Neural cell (in vitro differentiated cells): ENCODE measurements around the gene FSIP1. TPM values are rescaled to one million over a fixed set of nuclear protein-coding genes. Genes with fewer than 3 reads are reported as not detected.
A peak's percentile ranks its signal among the peaks of the same experiment; 100 is the strongest.

ENCODE experiments used
- H2AFZ ChIP-seq: fragments of 200-600, 300-800 bp; sonication (generic), shearing (Covaris generic); 2 replicates; pipeline ENCODE4 v1.6.0; 2014; ENCODE audit warnings: low read depth, mild to moderate bottlenecking, antibody characterized with exemption, low read length, moderate library complexity
- H3F3A ChIP-seq: fragments of 200-600 bp; shearing (Covaris generic); 2 replicates; pipeline ENCODE4 v1.6.1; 2016; ENCODE audit warnings: mild to moderate bottlenecking, moderate library complexity, mixed read lengths, antibody characterized with exemption, low read length; ENCODE audit not compliant: insufficient read depth, poor library complexity, severe bottlenecking
- H3K27ac ChIP-seq: fragments of 200-600, 300-800 bp; sonication (generic), shearing (Covaris generic); 2 replicates; pipeline ENCODE4 v1.5.1; 2014; ENCODE audit warnings: mild to moderate bottlenecking, low read length, moderate library complexity
- H3K27me3 ChIP-seq: fragments of 300-800, 200-600 bp; sonication (generic), shearing (Covaris generic); 2 replicates; pipeline ENCODE4 v1.6.0; 2014; ENCODE audit warnings: mild to moderate bottlenecking, low read depth, low read length, moderate library complexity; ENCODE audit not compliant: insufficient read depth
- H3K36me3 ChIP-seq: fragments of 300-800, 200-600 bp; sonication (generic), shearing (Covaris generic); 2 replicates; pipeline ENCODE4 v1.5.1; 2014; ENCODE audit warnings: mild to moderate bottlenecking, antibody characterized with exemption, low read length, moderate library complexity; ENCODE audit not compliant: insufficient read depth
- H3K4me2 ChIP-seq: fragments of 300-800, 200-600 bp; sonication (generic), shearing (Covaris generic); 2 replicates; pipeline ENCODE4 v1.6.0; 2014; ENCODE audit warnings: mild to moderate bottlenecking, low read length
- H3K4me3 ChIP-seq: fragments of 300-800, 200-600 bp; sonication (generic), shearing (Covaris generic); 2 replicates; pipeline ENCODE4 v1.5.1; 2014; ENCODE audit warnings: mild to moderate bottlenecking, low read length, moderate library complexity
- H3K79me2 ChIP-seq: fragments of 200-600 bp; shearing (Covaris generic); replicated peaks from 2 replicates; pipeline ENCODE4 v1.6.0; 2014; ENCODE audit warnings: mild to moderate bottlenecking, low read length, moderate library complexity; ENCODE audit not compliant: insufficient read depth
- H3K9ac ChIP-seq: fragments of 300-800, 200-600 bp; sonication (generic), shearing (Covaris generic); 2 replicates; pipeline ENCODE4 v1.6.1; 2016; ENCODE audit warnings: mild to moderate bottlenecking, low read length, mixed read lengths
- H3K9me2 ChIP-seq: fragments of 200-600 bp; shearing (Covaris generic); 2 replicates; pipeline ENCODE4 v1.6.1; 2016; ENCODE audit warnings: mild to moderate bottlenecking, low read length, mixed read lengths; ENCODE audit not compliant: insufficient read depth
- H3K9me3 ChIP-seq: fragments of 200-600, 300-800 bp; sonication (generic), shearing (Covaris generic); 2 replicates; pipeline ENCODE4 v1.6.1; 2016; ENCODE audit warnings: mild to moderate bottlenecking, mixed run types, low read length, moderate library complexity, mixed read lengths
- H4K20me1 ChIP-seq: fragments of 200-600 bp; shearing (Covaris generic); 2 replicates; pipeline ENCODE4 v1.6.1; 2016; ENCODE audit warnings: mild to moderate bottlenecking, mixed run types; ENCODE audit not compliant: insufficient read depth
- EP300 ChIP-seq: fragments of 450-650 bp; conservative IDR thresholded peaks from 2 replicates; pipeline ENCODE4 v1.6.1; 2014; ENCODE audit warnings: antibody characterized with exemption, mild to moderate bottlenecking, moderate library complexity; ENCODE audit not compliant: poor library complexity, severe bottlenecking
- EZH2 ChIP-seq: fragments of 200-600, 300-800 bp; shearing (Covaris generic), sonication (generic); IDR thresholded peaks from 2 replicates; pipeline ENCODE4 v1.6.1; 2014; ENCODE audit warnings: antibody characterized with exemption, low read length, borderline replicate concordance, mild to moderate bottlenecking; ENCODE audit not compliant: insufficient read depth, poor library complexity, severe bottlenecking
- MXI1 ChIP-seq: fragments of 450-650 bp; conservative IDR thresholded peaks from 2 replicates; pipeline ENCODE4 v1.6.1; 2014; ENCODE audit warnings: antibody characterized with exemption, mild to moderate bottlenecking; ENCODE audit not compliant: poor library complexity, severe bottlenecking
- POLR2AphosphoS5 ChIP-seq: IDR thresholded peaks from 2 replicates; pipeline ENCODE4 v1.6.1; 2012
- RAD21 ChIP-seq: fragments of 450-650 bp; conservative IDR thresholded peaks from 2 replicates; pipeline ENCODE4 v1.6.1; 2014; ENCODE audit warnings: antibody characterized with exemption, mild to moderate bottlenecking, moderate library complexity
- REST ChIP-seq: IDR thresholded peaks from 2 replicates; pipeline ENCODE4 v1.6.1; 2012; ENCODE audit warnings: borderline replicate concordance
- SMC3 ChIP-seq: fragments of 450-650 bp; conservative IDR thresholded peaks from 2 replicates; pipeline ENCODE4 v1.6.1; 2014; ENCODE audit warnings: antibody characterized with exemption, mild to moderate bottlenecking, moderate library complexity; ENCODE audit not compliant: poor library complexity
- TAF1 ChIP-seq: IDR thresholded peaks from 2 replicates; pipeline ENCODE4 v1.6.1; 2012; ENCODE audit warnings: low read depth
- polyA plus RNA-seq: library from polyadenylated mRNA; depleted of rRNA; stranded (reverse); fragments of >200 nt; gene quantifications from 2 replicates; pipeline ENCODE4 v1.2.3, GENCODE V29; 2014
- TF ChIP-seq, protein P1 (sequence below): fragments of 450-650 bp; IDR thresholded peaks from 2 replicates; pipeline ENCODE4 v1.5.1; 2014; ENCODE audit warnings: antibody characterized with exemption, mild to moderate bottlenecking, moderate library complexity; ENCODE audit not compliant: poor library complexity, severe bottlenecking

FSIP1 gene
- polyA plus RNA-seq, 1 donor from 2014 or later = 3.8 TPM

DNA sequence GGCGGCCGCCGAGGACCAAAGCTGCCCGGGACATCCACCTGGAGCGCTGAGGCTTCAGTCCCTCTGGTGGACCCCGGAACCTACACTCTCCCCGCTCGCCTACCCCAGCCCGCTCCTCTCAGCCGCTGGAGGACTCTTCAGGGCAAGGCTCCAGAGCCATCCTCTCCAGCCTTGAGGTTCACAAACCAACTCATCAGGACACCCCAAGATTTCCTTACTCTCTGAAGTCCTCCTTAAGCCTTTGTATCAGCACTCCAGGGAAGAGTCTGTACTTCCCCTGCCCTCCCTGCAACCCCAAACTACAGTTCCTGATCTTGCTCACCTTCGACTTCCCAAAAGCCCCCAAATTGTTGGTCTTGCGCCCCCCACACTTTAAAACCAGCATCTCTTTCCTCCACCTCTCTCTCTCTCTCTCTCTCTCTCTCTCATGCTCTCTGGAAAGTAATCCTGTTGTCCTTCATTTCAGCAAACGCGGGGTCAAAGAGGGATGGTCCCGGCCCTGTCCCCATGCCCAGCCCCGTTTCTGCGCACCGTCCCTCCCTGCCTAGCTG, 201.3 kb downstream of the FSIP1 start:
- Histone ChIP-seq H2AFZ (no peak overlapping the region), H3K9me3 (no peaks in the 10 kb centered on the region), H3K4me2 (no peak overlapping the region), H3K36me3 (no peaks in the 10 kb centered on the region), H3K27me3 (peaks cover 31% of the 10 kb centered on the region), H3K79me2 (peaks cover 4% of the 10 kb centered on the region), H3K9me2 (no peaks in the 10 kb centered on the region), H4K20me1 (no peaks in the 10 kb centered on the region), H3F3A (no peaks in the 10 kb centered on the region), H3K9ac (no peak overlapping the region), H3K4me3 (peak overlapping the region; percentile 64), H3K27ac (no peak overlapping the region)
- no peak for TF ChIP-seq SMC3
- no peak for TF ChIP-seq RAD21
- TF ChIP-seq REST = no peak
- no peak for TF ChIP-seq MXI1
- TF ChIP-seq, protein P1, sequence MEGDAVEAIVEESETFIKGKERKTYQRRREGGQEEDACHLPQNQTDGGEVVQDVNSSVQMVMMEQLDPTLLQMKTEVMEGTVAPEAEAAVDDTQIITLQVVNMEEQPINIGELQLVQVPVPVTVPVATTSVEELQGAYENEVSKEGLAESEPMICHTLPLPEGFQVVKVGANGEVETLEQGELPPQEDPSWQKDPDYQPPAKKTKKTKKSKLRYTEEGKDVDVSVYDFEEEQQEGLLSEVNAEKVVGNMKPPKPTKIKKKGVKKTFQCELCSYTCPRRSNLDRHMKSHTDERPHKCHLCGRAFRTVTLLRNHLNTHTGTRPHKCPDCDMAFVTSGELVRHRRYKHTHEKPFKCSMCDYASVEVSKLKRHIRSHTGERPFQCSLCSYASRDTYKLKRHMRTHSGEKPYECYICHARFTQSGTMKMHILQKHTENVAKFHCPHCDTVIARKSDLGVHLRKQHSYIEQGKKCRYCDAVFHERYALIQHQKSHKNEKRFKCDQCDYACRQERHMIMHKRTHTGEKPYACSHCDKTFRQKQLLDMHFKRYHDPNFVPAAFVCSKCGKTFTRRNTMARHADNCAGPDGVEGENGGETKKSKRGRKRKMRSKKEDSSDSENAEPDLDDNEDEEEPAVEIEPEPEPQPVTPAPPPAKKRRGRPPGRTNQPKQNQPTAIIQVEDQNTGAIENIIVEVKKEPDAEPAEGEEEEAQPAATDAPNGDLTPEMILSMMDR = no peak
- no peak for TF ChIP-seq EP300
- no peak for TF ChIP-seq POLR2AphosphoS5
- no peak for TF ChIP-seq EZH2
- no peak for TF ChIP-seq TAF1

GRCh38 chr15:39580485-39581241, 202.0 kb downstream of the FSIP1 start, which contains the start of gene THBS1:
Gene THBS1, plus strand, starts transcription at chr15:39581079. Its CDS starts 779 bp downstream, at chr15:39581858.
- H3K27ac ChIP-seq = no peak within 1 kb of the TSS

More at GRCh38 chr15:39580485-39581241, 202.0 kb downstream of the FSIP1 start, which contains the start of gene THBS1:
- TF ChIP-seq EZH2 = peak; percentile 65
- no peak for TF ChIP-seq EP300
- no peak for TF ChIP-seq RAD21
- TF ChIP-seq REST = no peak
- TF ChIP-seq TAF1 = no peak
- TF ChIP-seq POLR2AphosphoS5 = no peak
- TF ChIP-seq, protein P1 = no peak
- TF ChIP-seq SMC3 = peak; percentile 61
- no peak for TF ChIP-seq MXI1
- no peak within 1 kb of the TSS for H3K9ac ChIP-seq
- no peaks in the 10 kb centered on the region for H4K20me1 ChIP-seq
- no peaks in the 10 kb centered on the region for H3K36me3 ChIP-seq
- H3K9me2 ChIP-seq = no peaks in the 10 kb centered on the region
- H3F3A ChIP-seq = no peaks in the 10 kb centered on the region
- no peaks in the 10 kb centered on the region for H3K9me3 ChIP-seq
- peaks cover 31% of the 10 kb centered on the region for H3K27me3 ChIP-seq
- peak within 1 kb of the TSS; percentile 64 for H3K4me3 ChIP-seq
- H3K4me2 ChIP-seq = peak within 1 kb of the TSS; percentile 56
- no peak within 1 kb of the TSS for H2AFZ ChIP-seq
- peaks cover 4% of the 10 kb centered on the region for H3K79me2 ChIP-seq
